Hepatocyte (in vitro differentiated cells): ENCODE results near the gene RPSA. TPM values are rescaled to one million over a fixed set of nuclear protein-coding genes. Genes with fewer than 3 reads are reported as not detected.
A peak's percentile ranks its signal among the peaks of the same experiment; 100 is the strongest.

Source experiments
- DNase-seq: peaks from one replicate; pipeline ENCODE4 v3.0.0-alpha.2; 2016; ENCODE audit warnings: low spot score
- H2AFZ ChIP-seq: fragments of 200-600 bp; sonication (generic); 2 replicates; pipeline ENCODE4 v1.6.0; 2016; ENCODE audit warnings: antibody characterized with exemption, mild to moderate bottlenecking
- H3K27ac ChIP-seq: fragments of 200-600 bp; sonication (generic); 2 replicates; pipeline ENCODE4 v1.5.1; 2016; ENCODE audit warnings: mild to moderate bottlenecking
- H3K27me3 ChIP-seq: fragments of 200-600 bp; sonication (generic); 2 replicates; pipeline ENCODE4 v1.6.1; 2016
- H3K36me3 ChIP-seq: fragments of 200-600 bp; sonication (generic); replicated peaks from 2 replicates; pipeline ENCODE4 v1.5.1; 2016; ENCODE audit warnings: low read depth; ENCODE audit not compliant: insufficient read depth
- H3K4me1 ChIP-seq: fragments of 200-600 bp; sonication (generic); 2 replicates; pipeline ENCODE4 v1.5.1; 2016; ENCODE audit warnings: mild to moderate bottlenecking, moderate library complexity; ENCODE audit not compliant: insufficient read depth
- H3K4me2 ChIP-seq: fragments of 200-600 bp; sonication (generic); 2 replicates; pipeline ENCODE4 v1.6.0; 2016
- H3K4me3 ChIP-seq: fragments of 200-600 bp; sonication (generic); 2 replicates; pipeline ENCODE4 v1.5.1; 2016; ENCODE audit warnings: mild to moderate bottlenecking
- H3K79me2 ChIP-seq: fragments of 200-600 bp; sonication (generic); 2 replicates; pipeline ENCODE4 v1.6.0; 2017; ENCODE audit warnings: mild to moderate bottlenecking
- H3K9me2 ChIP-seq: fragments of 200-600 bp; sonication (generic); replicated peaks from 2 replicates; pipeline ENCODE4 v1.6.0; 2017; ENCODE audit warnings: mild to moderate bottlenecking; ENCODE audit not compliant: insufficient read depth
- H3K9me3 ChIP-seq: fragments of 200-600 bp; sonication (generic); 2 replicates; pipeline ENCODE4 v1.5.1; 2016; ENCODE audit warnings: low read depth, mild to moderate bottlenecking
- H4K20me1 ChIP-seq: fragments of 200-600 bp; sonication (generic); 2 replicates; pipeline ENCODE4 v1.6.0; 2016; ENCODE audit warnings: mild to moderate bottlenecking; ENCODE audit not compliant: insufficient read depth, poor library complexity, severe bottlenecking
- EZH2 ChIP-seq: fragments of 200-600 bp; sonication (generic); IDR thresholded peaks from 2 replicates; pipeline ENCODE4 v1.6.1; 2016; ENCODE audit warnings: antibody characterized with exemption, mild to moderate bottlenecking, borderline replicate concordance
- EZH2phosphoT487 ChIP-seq: fragments of 200-600 bp; sonication (generic); IDR thresholded peaks from one replicate; pipeline ENCODE4 v1.6.1; 2018; ENCODE audit warnings: antibody characterized with exemption, mild to moderate bottlenecking, low read depth, moderate library complexity; ENCODE audit not compliant: unreplicated experiment, severe bottlenecking
- WGBS: methylation state at CpG from one replicate; pipeline ENCODE4 v1.1.6; 2016; ENCODE audit warnings: low lambda C conversion rate; ENCODE audit errors: missing lambda C conversion rate; 5-methylcytosine and 5-hydroxymethylcytosine counted together
- polyA plus RNA-seq: library from polyadenylated mRNA; unstranded; fragments of >200 nt; fragmentation: Nextera tagmentation; extraction: Ambion mirVana; gene quantifications from 2 replicates; pipeline ENCODE4 v1.2.1, GENCODE V29; 2016
- total RNA-seq: library from RNA; depleted of rRNA; stranded (reverse); fragments of >200 nt; gene quantifications from 2 replicates; pipeline ENCODE4 v1.2.3, GENCODE V29; 2014
- TF ChIP-seq, protein P1 (sequence below): fragments of 200-600 bp; sonication (generic); IDR thresholded peaks from 2 replicates; pipeline ENCODE4 v1.5.1; 2016; ENCODE audit warnings: antibody characterized with exemption, mild to moderate bottlenecking; ENCODE audit not compliant: poor library complexity

The RPSA gene
- total and polyA plus RNA-seq, 2 experiments from 2014 or later = 249 to 961 TPM

DNA sequence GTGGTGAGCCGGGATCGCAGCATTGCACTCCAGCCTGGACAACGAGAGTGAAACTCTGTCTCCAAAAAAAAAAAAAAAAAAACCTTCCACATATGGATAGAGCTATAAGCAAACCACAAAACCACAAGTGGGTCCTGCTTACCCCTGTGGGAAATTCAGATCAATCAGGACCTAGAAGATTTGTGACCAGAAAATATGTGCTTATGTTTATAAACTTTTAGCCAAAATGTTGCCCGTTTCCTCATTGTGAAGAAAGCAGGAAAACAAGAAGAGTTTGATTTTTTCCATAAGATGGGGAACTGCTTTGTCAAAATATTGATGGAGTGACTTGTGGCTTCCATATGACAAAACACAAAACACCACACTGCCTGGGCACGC, 26.8 kb upstream of the RPSA start:
- H3K27ac ChIP-seq = peak overlapping the region; percentile 63
- peaks cover 4% of the 10 kb centered on the region for H4K20me1 ChIP-seq

DNA sequence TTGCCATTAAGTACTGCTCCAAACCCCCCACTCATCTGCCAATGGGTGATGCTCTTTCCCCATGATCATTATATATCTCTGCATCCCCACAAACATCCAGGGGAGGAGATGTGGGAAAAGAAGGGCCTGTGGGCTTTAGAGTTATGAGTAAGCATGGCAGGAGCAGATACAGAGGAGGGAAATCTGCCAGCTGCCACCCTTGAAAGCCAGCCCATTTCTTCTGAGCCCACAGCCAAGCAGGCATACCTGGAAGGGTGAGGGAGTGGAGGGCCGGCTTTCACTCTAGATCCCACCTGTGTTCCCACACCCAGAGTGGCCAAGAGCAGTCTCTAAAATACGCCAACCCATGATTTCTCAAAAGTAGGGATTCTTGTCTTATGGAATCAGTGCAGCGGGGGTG, 25.1 kb upstream of the RPSA start:
- no peak overlapping the region for H2AFZ ChIP-seq
- H3K4me1 ChIP-seq = peaks cover 21% of the 10 kb centered on the region
- no peak for TF ChIP-seq EZH2phosphoT487
- no peak for TF ChIP-seq EZH2
- TF ChIP-seq, protein P1, sequence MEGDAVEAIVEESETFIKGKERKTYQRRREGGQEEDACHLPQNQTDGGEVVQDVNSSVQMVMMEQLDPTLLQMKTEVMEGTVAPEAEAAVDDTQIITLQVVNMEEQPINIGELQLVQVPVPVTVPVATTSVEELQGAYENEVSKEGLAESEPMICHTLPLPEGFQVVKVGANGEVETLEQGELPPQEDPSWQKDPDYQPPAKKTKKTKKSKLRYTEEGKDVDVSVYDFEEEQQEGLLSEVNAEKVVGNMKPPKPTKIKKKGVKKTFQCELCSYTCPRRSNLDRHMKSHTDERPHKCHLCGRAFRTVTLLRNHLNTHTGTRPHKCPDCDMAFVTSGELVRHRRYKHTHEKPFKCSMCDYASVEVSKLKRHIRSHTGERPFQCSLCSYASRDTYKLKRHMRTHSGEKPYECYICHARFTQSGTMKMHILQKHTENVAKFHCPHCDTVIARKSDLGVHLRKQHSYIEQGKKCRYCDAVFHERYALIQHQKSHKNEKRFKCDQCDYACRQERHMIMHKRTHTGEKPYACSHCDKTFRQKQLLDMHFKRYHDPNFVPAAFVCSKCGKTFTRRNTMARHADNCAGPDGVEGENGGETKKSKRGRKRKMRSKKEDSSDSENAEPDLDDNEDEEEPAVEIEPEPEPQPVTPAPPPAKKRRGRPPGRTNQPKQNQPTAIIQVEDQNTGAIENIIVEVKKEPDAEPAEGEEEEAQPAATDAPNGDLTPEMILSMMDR = no peak
- 98% methylated on average over 3 of the region's 3 CpGs for WGBS
- H3K9me2 ChIP-seq = no peaks in the 10 kb centered on the region
- no peaks in the 10 kb centered on the region for H3K36me3 ChIP-seq
- DNase-seq = no peak
- H3K27me3 ChIP-seq = no peaks in the 10 kb centered on the region
- no peak overlapping the region for H3K27ac ChIP-seq
- peaks cover 21% of the 10 kb centered on the region for H4K20me1 ChIP-seq
- H3K9me3 ChIP-seq = no peaks in the 10 kb centered on the region
- H3K4me3 ChIP-seq = no peak overlapping the region
- H3K79me2 ChIP-seq = peaks cover 28% of the 10 kb centered on the region
- no peak overlapping the region for H3K4me2 ChIP-seq

More for the DNA sequence above, 26.8 kb upstream of the RPSA start:
- Histone ChIP-seq H3K4me3 (no peak overlapping the region), H3K27me3 (no peaks in the 10 kb centered on the region), H3K9me2 (no peaks in the 10 kb centered on the region), H2AFZ (no peak overlapping the region), H3K4me1 (peaks cover 10% of the 10 kb centered on the region), H3K79me2 (peaks cover 11% of the 10 kb centered on the region), H3K36me3 (no peaks in the 10 kb centered on the region), H3K9me3 (no peaks in the 10 kb centered on the region), H3K4me2 (no peak overlapping the region)
- no peak for TF ChIP-seq EZH2
- TF ChIP-seq, protein P1 = no peak
- TF ChIP-seq EZH2phosphoT487 = no peak
- WGBS = 79% methylated on average over 5 of the region's 5 CpGs
- DNase-seq = no peak

DNA sequence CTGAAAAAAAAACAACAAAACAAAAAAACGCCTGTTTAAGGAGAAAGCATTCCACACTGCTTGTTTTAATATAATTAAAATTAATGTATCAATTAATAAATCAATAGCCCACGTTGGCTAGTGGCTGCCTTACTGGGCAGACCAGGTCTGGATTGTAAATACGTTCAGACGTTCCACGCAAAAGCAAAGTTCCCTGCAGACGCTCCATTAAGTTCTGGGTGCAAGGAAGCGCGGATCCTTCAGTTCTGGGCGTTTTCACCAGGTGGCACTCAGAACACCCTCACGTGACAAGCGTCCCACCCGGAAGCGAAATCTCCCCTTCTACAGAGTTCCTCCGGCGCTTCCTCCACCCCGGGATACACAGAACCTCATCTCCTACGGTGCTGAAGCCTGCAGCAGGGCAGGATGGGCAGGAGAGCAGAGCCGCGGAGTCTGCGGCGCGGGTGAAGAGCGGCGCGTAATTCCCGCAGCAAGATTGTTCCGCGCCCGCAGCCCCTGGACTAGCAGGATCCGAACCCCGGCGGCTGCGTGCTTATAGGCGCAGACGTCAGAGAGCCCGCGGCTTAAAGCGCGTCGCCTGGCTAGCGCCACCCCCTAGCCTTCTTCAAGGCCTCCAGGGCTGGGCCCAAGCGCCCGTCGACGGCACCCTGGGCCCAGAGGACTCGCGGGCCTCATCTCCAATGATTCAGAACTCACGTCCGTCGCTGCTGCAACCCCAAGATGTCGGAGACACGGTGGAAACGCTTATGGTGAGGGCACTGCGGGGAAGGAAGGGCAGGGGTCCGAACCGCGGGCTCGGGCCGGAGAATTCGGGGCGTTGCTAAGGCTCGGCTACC, 23.3 kb upstream of the RPSA start, which contains the start of gene SLC25A38:
Gene SLC25A38 (plus strand): TSS at position 326 of the 836 bp plus-strand sequence. CDS start 355 bp downstream, at position 681.
- H3K4me3 ChIP-seq = peak within 1 kb of the TSS; percentile 41
- no peaks in the 10 kb centered on the region for H3K27me3 ChIP-seq
- H3K4me1 ChIP-seq = peaks cover 31% of the 10 kb centered on the region
- no peaks in the 10 kb centered on the region for H3K36me3 ChIP-seq
- peaks cover 36% of the 10 kb centered on the region for H4K20me1 ChIP-seq
- H3K9me3 ChIP-seq = no peaks in the 10 kb centered on the region
- H3K4me2 ChIP-seq = peak within 1 kb of the TSS; percentile 83
- H2AFZ ChIP-seq = peak within 1 kb of the TSS; percentile 95
- H3K27ac ChIP-seq = peak within 1 kb of the TSS; percentile 98
- peaks cover 46% of the 10 kb centered on the region for H3K79me2 ChIP-seq
- DNase-seq = peak; percentile 94
- TF ChIP-seq, protein P1 = peak; percentile 41
- TF ChIP-seq EZH2phosphoT487 = no peak
- H3K9me2 ChIP-seq = no peaks in the 10 kb centered on the region
- WGBS = under 1% methylated on average over 62 of the region's 62 CpGs
